ENCODE results near the gene SORCS2.

Gene SORCS2

DNA sequence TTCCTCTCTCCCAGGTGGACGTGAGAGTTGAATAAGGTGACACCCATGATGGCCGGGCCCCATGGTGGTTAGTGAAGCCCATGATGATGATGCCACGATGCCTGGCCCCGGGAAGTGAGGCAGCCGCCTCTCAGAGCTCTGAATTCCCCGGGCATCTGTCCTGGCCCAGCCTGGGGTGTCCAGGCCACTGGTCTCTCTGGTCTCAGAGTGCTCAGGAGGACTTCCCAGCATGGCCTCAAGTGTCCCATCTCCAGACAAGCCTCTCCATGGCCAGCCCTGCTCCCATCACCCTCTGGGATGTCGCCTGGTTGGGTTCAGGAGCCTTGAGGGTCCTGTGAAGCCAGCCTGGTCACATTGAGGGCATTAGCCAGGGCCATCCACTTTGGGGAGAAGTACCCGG lies 267.1 kb downstream of the SORCS2 start:
- no peak overlapping the region for H3K4me3 ChIP-seq (ENCODE audit: low read depth, low read length, poor library complexity, severe bottlenecking)
- no peak overlapping the region for H2AFZ ChIP-seq (ENCODE audit: low read length)

DNA sequence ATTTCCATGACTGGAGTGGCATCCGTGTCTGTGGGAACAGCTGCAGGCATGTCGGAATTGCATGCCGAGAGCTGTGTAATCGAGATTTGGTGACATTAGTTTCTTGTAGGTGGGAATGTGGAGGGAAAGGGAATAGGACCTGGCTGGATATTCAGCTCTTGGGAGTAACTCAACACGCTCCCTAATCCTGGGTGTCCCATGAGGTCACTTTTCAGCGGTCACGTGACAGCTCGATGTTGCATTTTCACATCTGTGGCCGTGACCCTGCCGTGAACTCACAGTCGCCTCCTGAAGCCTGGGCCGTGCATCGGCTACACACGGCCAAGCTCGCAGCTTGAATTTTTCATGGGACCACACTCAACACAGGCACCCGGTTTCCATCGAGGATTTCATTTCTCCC lies 268.2 kb downstream of the SORCS2 start:
- Histone ChIP-seq H3K27me3 (ENCODE audit: insufficient read depth, low read length) (no peaks in the 10 kb centered on the region), H3K9me3 (ENCODE audit: low read length) (no peaks in the 10 kb centered on the region), H3K36me3 (ENCODE audit: insufficient read depth, low read length) (no peaks in the 10 kb centered on the region), H3K4me1 (ENCODE audit: insufficient read depth, low read length, severe bottlenecking) (no peaks in the 10 kb centered on the region), H3F3A (ENCODE audit: insufficient read depth, low read length) (no peaks in the 10 kb centered on the region), H3K79me2 (ENCODE audit: insufficient read depth, low read length) (no peaks in the 10 kb centered on the region), H3K4me2 (ENCODE audit: low read length) (no peak overlapping the region), H3K27ac (ENCODE audit: low read depth, low read length, poor library complexity, severe bottlenecking) (no peak overlapping the region), H2AFZ (ENCODE audit: low read length) (no peak overlapping the region), H3K9me2 (ENCODE audit: low read depth, low read length) (no peaks in the 10 kb centered on the region), H3K9ac (ENCODE audit: low read length) (no peak overlapping the region), H4K20me1 (ENCODE audit: insufficient read depth, low read length) (no peaks in the 10 kb centered on the region), H3K4me3 (ENCODE audit: low read depth, low read length, poor library complexity, severe bottlenecking) (no peak overlapping the region)
- TF ChIP-seq, protein P1, sequence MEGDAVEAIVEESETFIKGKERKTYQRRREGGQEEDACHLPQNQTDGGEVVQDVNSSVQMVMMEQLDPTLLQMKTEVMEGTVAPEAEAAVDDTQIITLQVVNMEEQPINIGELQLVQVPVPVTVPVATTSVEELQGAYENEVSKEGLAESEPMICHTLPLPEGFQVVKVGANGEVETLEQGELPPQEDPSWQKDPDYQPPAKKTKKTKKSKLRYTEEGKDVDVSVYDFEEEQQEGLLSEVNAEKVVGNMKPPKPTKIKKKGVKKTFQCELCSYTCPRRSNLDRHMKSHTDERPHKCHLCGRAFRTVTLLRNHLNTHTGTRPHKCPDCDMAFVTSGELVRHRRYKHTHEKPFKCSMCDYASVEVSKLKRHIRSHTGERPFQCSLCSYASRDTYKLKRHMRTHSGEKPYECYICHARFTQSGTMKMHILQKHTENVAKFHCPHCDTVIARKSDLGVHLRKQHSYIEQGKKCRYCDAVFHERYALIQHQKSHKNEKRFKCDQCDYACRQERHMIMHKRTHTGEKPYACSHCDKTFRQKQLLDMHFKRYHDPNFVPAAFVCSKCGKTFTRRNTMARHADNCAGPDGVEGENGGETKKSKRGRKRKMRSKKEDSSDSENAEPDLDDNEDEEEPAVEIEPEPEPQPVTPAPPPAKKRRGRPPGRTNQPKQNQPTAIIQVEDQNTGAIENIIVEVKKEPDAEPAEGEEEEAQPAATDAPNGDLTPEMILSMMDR (IDR thresholded peaks at IDR 0.05; ENCODE audit: low read length): no peak
- TF ChIP-seq EZH2 (IDR thresholded peaks at IDR 0.05; ENCODE audit: borderline replicate concordance, low read length): no peak

More for the DNA sequence above, 267.1 kb downstream of the SORCS2 start:
- Histone ChIP-seq H3K9ac (ENCODE audit: low read length) (no peak overlapping the region), H4K20me1 (ENCODE audit: insufficient read depth, low read length) (no peaks in the 10 kb centered on the region), H3K27ac (ENCODE audit: low read depth, low read length, poor library complexity, severe bottlenecking) (no peak overlapping the region), H3K9me2 (ENCODE audit: low read depth, low read length) (no peaks in the 10 kb centered on the region), H3K9me3 (ENCODE audit: low read length) (no peaks in the 10 kb centered on the region), H3K4me1 (ENCODE audit: insufficient read depth, low read length, severe bottlenecking) (no peaks in the 10 kb centered on the region), H3K79me2 (ENCODE audit: insufficient read depth, low read length) (no peaks in the 10 kb centered on the region), H3K4me2 (ENCODE audit: low read length) (no peak overlapping the region), H3K27me3 (ENCODE audit: insufficient read depth, low read length) (no peaks in the 10 kb centered on the region), H3K36me3 (ENCODE audit: insufficient read depth, low read length) (no peaks in the 10 kb centered on the region), H3F3A (ENCODE audit: insufficient read depth, low read length) (no peaks in the 10 kb centered on the region)
- TF ChIP-seq, protein P1 (IDR thresholded peaks at IDR 0.05; ENCODE audit: low read length): no peak
- no peak for TF ChIP-seq EZH2 (IDR thresholded peaks at IDR 0.05; ENCODE audit: borderline replicate concordance, low read length)

DNA sequence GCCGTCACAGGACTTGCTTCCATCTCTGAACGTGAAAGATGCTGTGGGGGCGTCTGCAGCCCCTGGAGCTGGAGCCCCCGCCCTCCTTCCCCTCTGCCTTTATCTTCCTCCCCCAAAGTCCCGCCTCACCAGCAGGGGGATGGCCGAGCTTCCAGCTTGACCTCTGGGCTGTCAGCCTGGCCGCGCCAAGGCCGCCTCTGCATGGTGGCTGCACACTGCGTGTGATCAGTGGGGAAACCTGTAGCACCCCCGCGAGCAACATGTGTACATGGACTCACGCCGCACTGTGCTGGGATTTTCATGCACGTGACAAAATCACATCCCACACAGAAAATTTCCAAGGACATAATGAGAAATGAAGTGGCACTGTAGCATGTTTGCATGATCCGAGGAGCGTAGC lies 268.9 kb downstream of the SORCS2 start:
- Histone ChIP-seq H3K4me2 (ENCODE audit: low read length) (no peak overlapping the region), H3K36me3 (ENCODE audit: insufficient read depth, low read length) (no peaks in the 10 kb centered on the region), H3K9ac (ENCODE audit: low read length) (no peak overlapping the region), H3F3A (ENCODE audit: insufficient read depth, low read length) (no peaks in the 10 kb centered on the region), H3K9me2 (ENCODE audit: low read depth, low read length) (no peaks in the 10 kb centered on the region), H4K20me1 (ENCODE audit: insufficient read depth, low read length) (no peaks in the 10 kb centered on the region), H3K27ac (ENCODE audit: low read depth, low read length, poor library complexity, severe bottlenecking) (no peak overlapping the region), H3K4me1 (ENCODE audit: insufficient read depth, low read length, severe bottlenecking) (no peaks in the 10 kb centered on the region), H2AFZ (ENCODE audit: low read length) (no peak overlapping the region), H3K79me2 (ENCODE audit: insufficient read depth, low read length) (no peaks in the 10 kb centered on the region), H3K27me3 (ENCODE audit: insufficient read depth, low read length) (no peaks in the 10 kb centered on the region), H3K4me3 (ENCODE audit: low read depth, low read length, poor library complexity, severe bottlenecking) (no peak overlapping the region), H3K9me3 (ENCODE audit: low read length) (no peaks in the 10 kb centered on the region)
- TF ChIP-seq, protein P1 (IDR thresholded peaks at IDR 0.05; ENCODE audit: low read length): no peak
- TF ChIP-seq EZH2 (IDR thresholded peaks at IDR 0.05; ENCODE audit: borderline replicate concordance, low read length): no peak

Data from OCI-LY1 (cell line).